ENCODE measurements around the gene RTP2. TPM values are rescaled to one million over a fixed set of nuclear protein-coding genes. Genes with fewer than 3 reads are reported as not detected.

RTP2 gene
- total RNA-seq, 1 experiment from 2014 or later: not detected

DNA sequence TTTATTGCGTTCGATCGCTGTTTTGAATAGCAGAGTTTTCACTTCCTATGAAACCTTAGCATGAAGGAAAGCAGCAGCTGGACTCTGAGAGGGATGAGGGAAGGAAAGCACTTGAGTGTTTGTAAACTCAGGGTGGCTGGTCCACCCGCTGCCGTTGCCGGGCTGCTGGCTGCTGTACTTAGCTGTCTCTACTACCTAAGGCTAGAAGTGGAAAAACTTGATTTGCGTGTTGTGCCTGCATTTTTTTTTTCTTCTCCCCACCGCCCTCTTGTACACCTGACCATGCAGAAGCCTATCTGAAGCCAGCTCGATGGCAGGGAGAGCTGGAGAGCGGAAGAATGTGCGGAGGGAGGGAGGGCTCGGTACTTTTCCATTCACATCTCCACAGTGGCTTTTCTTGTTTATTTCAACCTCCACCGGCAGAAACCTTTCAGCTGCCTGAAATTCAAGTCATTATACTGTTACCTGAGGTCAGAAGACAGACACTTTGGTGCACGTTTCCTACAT is 47.7 kb upstream of the RTP2 start:
- BruUV-seq (replicated peaks): no TSS peak

DNA sequence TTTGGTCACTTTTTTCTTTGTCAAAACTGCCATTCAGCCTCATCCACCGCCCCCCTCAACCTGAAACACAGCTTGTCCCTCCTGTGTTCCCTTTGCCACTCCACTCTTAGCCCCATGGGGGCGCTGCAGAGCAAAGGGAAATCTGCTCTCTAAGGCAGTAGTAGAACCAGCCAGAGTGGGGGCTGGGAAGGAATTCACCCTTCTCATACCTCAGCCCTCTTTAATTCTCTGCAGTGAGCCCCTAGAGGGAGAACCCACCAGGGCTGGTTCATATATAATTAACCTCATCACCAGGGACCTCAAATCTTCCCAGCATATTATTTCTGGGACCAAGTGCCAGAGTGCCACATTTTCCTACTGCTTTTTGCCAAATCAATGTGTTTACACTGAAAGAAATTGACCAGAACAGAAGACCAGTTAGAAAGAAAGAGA is 45.7 kb upstream of the RTP2 start:
- peak; percentile 78 for DNase-seq (ENCODE audit: low read depth, low spot score)
- H3K9me2 ChIP-seq (ENCODE audit: insufficient read depth): no peaks in the 10 kb centered on the region
- H3K4me1 ChIP-seq (ENCODE audit: control insufficient read depth in 1 of 2, insufficient read depth in 2 of 2, low read length in 2 of 2): peaks cover 22 to 48% of the 10 kb centered on the region in 2 experiments
- peak overlapping the region; percentile 26; the same call in 1 of the 2 replicates for H3K4me2 ChIP-seq (ENCODE audit: low read length)
- no peaks in the 10 kb centered on the region for H4K20me1 ChIP-seq (ENCODE audit: insufficient read depth)
- no peak overlapping the region for H3K4me3 ChIP-seq (replicated peaks in 1 of 2; ENCODE audit: low read depth in 1 of 2, low read length in 2 of 2)
- POLR2A ChIA-PET: interaction anchor here (0.9 kb wide), 1 partner anchor 1206 kb away, joined by 3 read pairs; no protein-coding TSS in a partner anchor
- H3K9ac ChIP-seq (ENCODE audit: low read length): no peak overlapping the region
- no peaks in the 10 kb centered on the region for H3K27me3 ChIP-seq (ENCODE audit: insufficient read depth, low read length)
- H2AFZ ChIP-seq (ENCODE audit: low read depth, low read length, poor library complexity, severe bottlenecking): peak overlapping the region; percentile 95
- peak; percentile 69 for ATAC-seq
- intact Hi-C loops (cut with micrococcal nuclease): loop anchor here (5.0 to 10.0 kb wide), 6 partner anchors 217 to 1084 kb away; partner anchors contain the start of gene LPP
- RAD21 ChIA-PET (ENCODE audit: low non-redundant PET in 1 of 2, low total read pairs in 2 of 2, uncharacterized antibody in 2 of 2, unreplicated experiment in 2 of 2): no interaction called here
- peaks cover 6% of the 10 kb centered on the region; the same call in 1 of the 2 replicates for H3K79me2 ChIP-seq (ENCODE audit: insufficient read depth, low read length)
- CTCF ChIA-PET: interaction anchor here (0.7 to 4.3 kb wide), 6 partner anchors 8 to 1207 kb away, joined by 3 to 37 read pairs (median 4); no protein-coding TSS in a partner anchor
- no peaks in the 10 kb centered on the region for H3K36me3 ChIP-seq (ENCODE audit: control insufficient read depth in 1 of 2, insufficient read depth in 2 of 2, low read length in 2 of 2)
- H3K9me3 ChIP-seq (ENCODE audit: control insufficient read depth in 1 of 2, insufficient read depth in 1 of 2, low read depth in 1 of 2, low read length in 2 of 2): no peaks in the 10 kb centered on the region
- H3K27ac ChIP-seq (ENCODE audit: low read depth, low read length): no peak overlapping the region
- no TSS peak for BruUV-seq (replicated peaks)
- no peak for TF ChIP-seq JUND (IDR thresholded peaks at IDR 0.05)
- TF ChIP-seq SRF (IDR thresholded peaks at IDR 0.05; ENCODE audit: low read depth): no peak
- TF ChIP-seq EGR1 (IDR thresholded peaks at IDR 0.05; ENCODE audit: low read depth): no peak
- peak; percentile 21; the same call in 1 of the 2 replicates for TF ChIP-seq POLR2AphosphoS5 (IDR thresholded peaks at IDR 0.05; ENCODE audit: low read depth, low read length)
- no peak for TF ChIP-seq MAX (IDR thresholded peaks at IDR 0.05)
- no peak for TF ChIP-seq TCF7L2 (IDR thresholded peaks at IDR 0.05; ENCODE audit: borderline replicate concordance, extremely low read depth, insufficient read depth, insufficient read length)
- no peak for TF ChIP-seq REST (IDR thresholded peaks at IDR 0.05; ENCODE audit: low read depth)
- TF ChIP-seq SP1 (IDR thresholded peaks at IDR 0.05; ENCODE audit: low read depth): no peak
- no peak for TF ChIP-seq POLR2A (IDR thresholded peaks at IDR 0.05; ENCODE audit: borderline replicate concordance, extremely low read depth, insufficient read depth, insufficient read length)
- peak; percentile 68 for TF ChIP-seq YY1 (IDR thresholded peaks at IDR 0.05; ENCODE audit: extremely low read depth, insufficient replicate concordance, low read depth, low read length)
- TF ChIP-seq ELF1 (IDR thresholded peaks at IDR 0.05; ENCODE audit: borderline replicate concordance, low read depth): no peak
- no peak for TF ChIP-seq ZFX (IDR thresholded peaks at IDR 0.05)

More for the DNA sequence above, 47.7 kb upstream of the RTP2 start:
- POLR2A ChIA-PET: interaction anchor here (0.7 to 1.7 kb wide), 3 partner anchors 12 to 545 kb away, joined by 3 to 5 read pairs (median 4); no protein-coding TSS in a partner anchor
- peaks cover 22 to 45% of the 10 kb centered on the region in 2 experiments for H3K4me1 ChIP-seq (ENCODE audit: control insufficient read depth in 1 of 2, insufficient read depth in 2 of 2, low read length in 2 of 2)
- H3K79me2 ChIP-seq (ENCODE audit: insufficient read depth, low read length): no peaks in the 10 kb centered on the region
- no peaks in the 10 kb centered on the region for H3K36me3 ChIP-seq (ENCODE audit: control insufficient read depth in 1 of 2, insufficient read depth in 2 of 2, low read length in 2 of 2)
- DNase-seq (ENCODE audit: low read depth, low spot score) (peak; percentile 82), ATAC-seq (peak; percentile 62)
- peak overlapping the region; percentile 44 to 63 for H3K4me3 ChIP-seq (replicated peaks in 1 of 2; ENCODE audit: low read depth in 1 of 2, low read length in 2 of 2)
- RAD21 ChIA-PET (ENCODE audit: low non-redundant PET in 1 of 2, low total read pairs in 2 of 2, uncharacterized antibody in 2 of 2, unreplicated experiment in 2 of 2): interaction anchor here (0.5 to 0.7 kb wide), 2 partner anchors 12 to 345 kb away, joined by 3 to 4 read pairs; no protein-coding TSS in a partner anchor
- TF ChIP-seq POLR2AphosphoS5 (IDR thresholded peaks at IDR 0.05; ENCODE audit: low read depth, low read length) (peak; percentile 74), YY1 (IDR thresholded peaks at IDR 0.05; ENCODE audit: extremely low read depth, insufficient replicate concordance, low read depth, low read length) (peak; percentile 48), ZFX (IDR thresholded peaks at IDR 0.05) (no peak), TCF7L2 (IDR thresholded peaks at IDR 0.05; ENCODE audit: borderline replicate concordance, extremely low read depth, insufficient read depth, insufficient read length) (no peak)
- H4K20me1 ChIP-seq (ENCODE audit: insufficient read depth): no peaks in the 10 kb centered on the region
- H3K27ac ChIP-seq (ENCODE audit: low read depth, low read length): peak overlapping the region; percentile 56
- intact Hi-C loops (cut with micrococcal nuclease): no loop called here
- peak overlapping the region; percentile 95 for H2AFZ ChIP-seq (ENCODE audit: low read depth, low read length, poor library complexity, severe bottlenecking)
- H3K9ac ChIP-seq (ENCODE audit: low read length): peak overlapping the region; percentile 51
- peak overlapping the region; percentile 92 for H3K4me2 ChIP-seq (ENCODE audit: low read length)
- no peaks in the 10 kb centered on the region for H3K9me3 ChIP-seq (ENCODE audit: control insufficient read depth in 1 of 2, insufficient read depth in 1 of 2, low read depth in 1 of 2, low read length in 2 of 2)
- CTCF ChIA-PET: interaction anchor here (0.7 to 4.3 kb wide), 3 partner anchors 10 to 1205 kb away, joined by 3 to 37 read pairs (median 28); no protein-coding TSS in a partner anchor
- H3K27me3 ChIP-seq (ENCODE audit: insufficient read depth, low read length): no peaks in the 10 kb centered on the region
- no peaks in the 10 kb centered on the region for H3K9me2 ChIP-seq (ENCODE audit: insufficient read depth)
